IPS-11a (cell line): ENCODE data around the gene VWA2.

Source experiments
- H3K4me3 ChIP-seq: one replicate; pipeline ENCODE4 v1.5.1; 2013; ENCODE audit warnings: low read depth, low read length, control low read depth

VWA2 gene

GRCh38 chr10:114340816-114341215 lies 101.8 kb downstream of the VWA2 start:
- H3K4me3 ChIP-seq = no peak overlapping the region
